DOHH2 (cell line): ENCODE data around the gene DNASE2B.

ENCODE experiments used
- CTCF ChIP-seq: fragments of 200-600 bp; sonication (generic); IDR thresholded peaks from one replicate; pipeline ENCODE4 v1.5.1; 2014; ENCODE audit warnings: antibody characterized with exemption, mild to moderate bottlenecking, low read depth, low read length; ENCODE audit not compliant: poor library complexity, severe bottlenecking
- EZH2phosphoT487 ChIP-seq: fragments of 200-600 bp; sonication (generic); IDR thresholded peaks from 2 replicates; pipeline ENCODE4 v1.6.1; 2017; ENCODE audit warnings: borderline replicate concordance, mild to moderate bottlenecking, antibody characterized with exemption, low read length, moderate library complexity, mixed read lengths

- TF ChIP-seq CTCF (no peak), EZH2phosphoT487 (no peak)
Measured at GRCh38 chr1:84424513-84425149, 26.3 kb downstream of the DNASE2B start.
